Mucosa of rectum (tissue), 2 donors: ENCODE measurements around the gene FYN.

Source experiments
- H3K27ac ChIP-seq, 2 donors: one replicate each; pipeline ENCODE4 v1.7.0; 2013; ENCODE audit warnings: inconsistent platforms in 2 of 2, low read depth in 2 of 2, low read length in 2 of 2
- H3K27me3 ChIP-seq, 2 donors: one replicate each; pipeline ENCODE4 v1.7.0; 2013; ENCODE audit warnings: low read length in 2 of 2; ENCODE audit not compliant: control insufficient read depth in 2 of 2, insufficient read depth in 2 of 2
- H3K36me3 ChIP-seq, 2 donors: one replicate each; pipeline ENCODE4 v1.7.0; 2013; ENCODE audit warnings: low read length in 2 of 2; ENCODE audit not compliant: control insufficient read depth in 2 of 2, insufficient read depth in 2 of 2
- H3K4me1 ChIP-seq, 2 donors: one replicate each; pipeline ENCODE4 v1.7.0; 2013; ENCODE audit warnings: low read length in 2 of 2, mild to moderate bottlenecking in 1 of 2; ENCODE audit not compliant: control insufficient read depth in 2 of 2, insufficient read depth in 2 of 2
- H3K4me3 ChIP-seq, 2 donors: one replicate each; pipeline ENCODE4 v1.7.0; 2013; ENCODE audit warnings: low read length in 2 of 2
- H3K9ac ChIP-seq, 2 donors: one replicate each; pipeline ENCODE4 v1.7.0; 2013; ENCODE audit warnings: low read length in 2 of 2, low read depth in 1 of 2, mild to moderate bottlenecking in 1 of 2
- H3K9me3 ChIP-seq, 2 donors: one replicate each; pipeline ENCODE4 v1.7.0; 2013; ENCODE audit warnings: low read length in 2 of 2; ENCODE audit not compliant: control insufficient read depth in 2 of 2
- donor health status: healthy.
- donor health status: Normal muscosa, but diverticular disease.

Gene FYN

GRCh38 chr6:111713811-111714210 lies 159.4 kb downstream of the FYN start:
- H3K4me3 ChIP-seq, result no peak overlapping the region
- H3K36me3 ChIP-seq, result no peaks in the 10 kb centered on the region
- H3K4me1 ChIP-seq, result peaks cover 11% of the 10 kb centered on the region in 2 donors
- H3K9me3 ChIP-seq, result no peaks in the 10 kb centered on the region
- no peak overlapping the region for H3K9ac ChIP-seq
- no peak overlapping the region for H3K27ac ChIP-seq
- H3K27me3 ChIP-seq, result no peaks in the 10 kb centered on the region

GRCh38 chr6:111713236-111713635 lies 160.0 kb downstream of the FYN start:
- Histone ChIP-seq H3K4me3 (no peak overlapping the region), H3K4me1 (peaks cover 11 to 12% of the 10 kb centered on the region in 2 donors), H3K27me3 (no peaks in the 10 kb centered on the region), H3K36me3 (no peaks in the 10 kb centered on the region), H3K9me3 (no peaks in the 10 kb centered on the region), H3K27ac (no peak overlapping the region), H3K9ac (no peak overlapping the region)

DNA sequence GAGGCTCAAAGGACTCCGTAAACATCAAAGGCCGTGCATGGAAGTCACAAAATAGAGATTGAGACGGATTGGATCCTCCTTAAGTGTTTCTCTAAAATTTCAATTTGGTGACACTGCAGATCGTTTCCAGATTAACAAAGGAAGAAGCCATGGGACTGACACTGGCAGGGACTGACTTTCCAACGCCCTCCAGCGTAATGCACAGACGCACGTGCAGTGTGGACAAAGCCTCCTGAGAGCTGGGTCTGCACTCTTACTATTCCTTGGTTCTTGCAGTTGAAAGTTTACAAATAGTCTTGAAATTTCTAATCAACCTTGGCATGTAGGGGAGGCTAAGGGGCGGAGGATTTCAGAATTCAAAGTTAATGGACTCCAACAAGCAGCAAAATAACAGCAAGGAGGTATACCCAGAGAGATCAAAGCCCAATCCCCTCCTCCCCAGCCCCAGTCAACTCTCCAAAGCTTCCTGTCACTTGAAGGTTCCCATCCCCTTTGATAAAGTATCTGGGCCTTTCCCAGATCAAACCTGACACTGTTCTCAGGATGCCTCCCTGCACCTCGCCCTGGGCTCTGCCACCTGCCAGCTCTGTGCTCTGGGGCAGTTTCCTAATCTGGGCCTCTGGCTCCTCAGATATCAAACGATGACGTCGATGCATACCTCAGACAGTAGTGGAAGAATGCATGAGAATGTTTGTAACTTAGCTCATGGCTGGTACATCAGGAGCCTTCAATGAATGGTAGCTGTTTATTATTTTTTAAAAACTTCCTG lies 161.1 kb downstream of the FYN start:
- Histone ChIP-seq H3K9ac (no peak overlapping the region), H3K27ac (peak overlapping the region in 1 of 2 donors; percentile 3)

GRCh38 chr6:111711476-111711875 lies 161.8 kb downstream of the FYN start:
- Histone ChIP-seq H3K9me3 (no peaks in the 10 kb centered on the region), H3K36me3 (no peaks in the 10 kb centered on the region), H3K9ac (no peak overlapping the region), H3K27ac (peak overlapping the region in 1 of 2 donors; percentile 3), H3K4me3 (no peak overlapping the region), H3K27me3 (no peaks in the 10 kb centered on the region), H3K4me1 (peaks cover 17 to 26% of the 10 kb centered on the region in 2 donors)

More for the DNA sequence above, 161.1 kb downstream of the FYN start:
- Histone ChIP-seq H3K9me3 (no peaks in the 10 kb centered on the region), H3K4me1 (peaks cover 13 to 21% of the 10 kb centered on the region in 2 donors), H3K27me3 (no peaks in the 10 kb centered on the region), H3K4me3 (no peak overlapping the region), H3K36me3 (no peaks in the 10 kb centered on the region)

DNA sequence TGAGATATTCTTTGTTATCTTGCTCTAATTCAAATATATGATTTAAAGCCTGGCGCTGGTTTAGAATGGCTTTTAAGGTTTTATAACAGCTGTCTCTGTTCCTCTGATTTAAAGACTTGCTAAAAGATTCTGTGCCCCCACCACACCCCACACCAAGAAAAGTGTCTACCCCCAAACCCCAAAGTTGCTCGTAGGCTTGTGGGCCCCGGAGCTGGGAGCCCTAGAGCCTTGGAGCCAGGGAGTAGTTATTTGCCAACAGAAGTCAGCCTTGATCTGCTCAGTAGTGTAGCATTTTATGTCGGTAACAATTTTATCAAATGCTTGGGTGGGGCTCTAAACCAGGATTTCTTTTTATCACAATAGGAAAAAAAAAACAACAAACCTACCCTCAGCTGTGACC lies 162.3 kb downstream of the FYN start:
- Histone ChIP-seq H3K9me3 (no peaks in the 10 kb centered on the region), H3K4me3 (no peak overlapping the region), H3K4me1 (peaks cover 17 to 26% of the 10 kb centered on the region in 2 donors), H3K9ac (no peak overlapping the region), H3K27ac (no peak overlapping the region), H3K36me3 (no peaks in the 10 kb centered on the region), H3K27me3 (no peaks in the 10 kb centered on the region)

- H3K4me3 ChIP-seq, result peak overlapping the region; percentile 34
Observed at GRCh38 chr6:111710439-111710838, 162.8 kb downstream of the FYN start.

DNA sequence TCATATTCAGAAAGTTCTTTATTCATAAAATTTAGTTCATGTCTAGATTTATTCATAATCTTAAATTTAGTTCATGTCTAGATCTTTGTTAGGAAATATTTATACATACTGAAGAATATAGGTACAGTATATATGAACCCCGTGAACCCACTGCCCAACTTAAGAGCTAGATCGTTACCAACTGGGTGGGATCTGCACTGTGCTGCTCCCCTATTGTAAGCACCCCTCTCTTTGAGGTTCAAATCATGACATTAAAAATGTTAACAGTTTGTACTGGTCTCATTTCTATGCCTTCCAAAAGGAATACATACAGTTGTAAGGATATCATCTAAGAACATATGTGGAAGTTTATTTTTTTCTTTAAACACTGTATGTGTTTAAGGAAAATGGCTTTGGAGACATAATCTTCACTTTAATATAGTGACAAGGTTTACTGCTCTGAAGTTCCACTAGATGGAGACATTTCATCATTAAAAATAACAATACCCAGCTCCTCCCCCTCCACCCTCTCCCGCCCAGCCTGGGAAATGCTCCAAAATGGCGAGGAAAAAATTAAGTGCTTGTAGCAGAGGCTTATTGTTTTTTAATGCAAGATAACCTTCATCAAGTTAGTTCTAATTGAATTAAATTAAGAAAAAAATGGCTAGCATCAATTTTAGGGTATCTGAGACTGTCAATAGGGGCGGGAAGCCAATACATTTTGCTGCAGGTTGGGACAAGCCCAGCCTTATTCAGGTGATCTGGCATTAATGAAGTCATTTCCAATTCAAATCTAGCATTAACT lies 163.4 kb downstream of the FYN start:
- no peak overlapping the region for H3K27ac ChIP-seq
- peak overlapping the region; percentile 34 for H3K4me3 ChIP-seq
- H3K9ac ChIP-seq, result no peak overlapping the region
- no peaks in the 10 kb centered on the region for H3K36me3 ChIP-seq
- H3K4me1 ChIP-seq, result peaks cover 17 to 26% of the 10 kb centered on the region in 2 donors
- H3K27me3 ChIP-seq, result no peaks in the 10 kb centered on the region
- H3K9me3 ChIP-seq, result no peaks in the 10 kb centered on the region

More at GRCh38 chr6:111710439-111710838, 162.8 kb downstream of the FYN start:
- no peaks in the 10 kb centered on the region for H3K36me3 ChIP-seq
- H3K9me3 ChIP-seq, result no peaks in the 10 kb centered on the region
- peaks cover 17 to 26% of the 10 kb centered on the region in 2 donors for H3K4me1 ChIP-seq
- no peaks in the 10 kb centered on the region for H3K27me3 ChIP-seq
- no peak overlapping the region for H3K27ac ChIP-seq
- no peak overlapping the region for H3K9ac ChIP-seq

DNA sequence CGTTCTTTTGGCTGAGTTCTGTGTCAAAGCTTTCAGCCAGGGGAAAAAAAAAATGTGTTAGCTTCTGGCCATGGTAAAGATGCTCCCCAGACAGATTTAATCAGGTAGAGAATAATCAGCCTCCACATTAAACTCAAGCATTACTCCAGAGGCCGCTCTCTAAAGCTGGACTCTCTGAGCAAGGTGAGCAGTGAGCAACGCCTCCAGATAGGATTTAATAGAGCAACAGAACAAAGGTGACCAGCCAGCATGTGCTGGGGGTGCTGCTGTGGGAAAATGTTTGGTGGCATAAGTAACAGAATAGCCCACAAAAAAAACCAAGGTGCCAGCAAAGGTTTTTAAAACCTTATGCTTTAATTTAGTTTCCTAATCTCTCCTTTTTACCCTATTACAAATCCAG lies 164.1 kb downstream of the FYN start:
- Histone ChIP-seq H3K36me3 (no peaks in the 10 kb centered on the region), H3K4me1 (peaks cover 17 to 26% of the 10 kb centered on the region in 2 donors)

DNA sequence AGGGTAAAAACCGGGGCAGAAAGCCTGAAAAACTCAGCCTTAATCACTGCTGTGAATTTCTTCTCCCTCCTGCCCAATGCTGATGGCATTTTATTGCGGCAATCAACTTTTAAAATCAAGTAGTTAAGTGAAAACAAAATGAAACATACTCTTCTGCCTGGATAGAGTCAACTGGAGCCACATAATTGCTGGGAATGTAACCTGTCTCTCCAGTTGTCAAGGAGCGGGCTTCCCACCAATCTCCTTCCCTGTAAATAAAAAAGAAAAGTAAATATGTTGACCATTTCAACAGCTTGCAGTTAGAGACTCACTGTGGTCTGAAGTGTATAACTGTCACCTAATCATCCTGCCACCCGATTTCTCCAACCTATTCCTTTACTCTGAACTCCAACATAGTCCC lies 165.5 kb downstream of the FYN start:
- H3K4me1 ChIP-seq, result peaks cover 17 to 26% of the 10 kb centered on the region in 2 donors
- H3K9me3 ChIP-seq, result no peaks in the 10 kb centered on the region
- no peak overlapping the region for H3K9ac ChIP-seq
- H3K27me3 ChIP-seq, result no peaks in the 10 kb centered on the region
- H3K36me3 ChIP-seq, result peaks cover 3 to 6% of the 10 kb centered on the region in 2 donors
- no peak overlapping the region for H3K4me3 ChIP-seq
- H3K27ac ChIP-seq, result no peak overlapping the region

More for the DNA sequence above, 164.1 kb downstream of the FYN start:
- no peak overlapping the region for H3K9ac ChIP-seq
- H3K27me3 ChIP-seq, result no peaks in the 10 kb centered on the region
- H3K9me3 ChIP-seq, result no peaks in the 10 kb centered on the region
- no peak overlapping the region for H3K27ac ChIP-seq
- no peak overlapping the region for H3K4me3 ChIP-seq

DNA sequence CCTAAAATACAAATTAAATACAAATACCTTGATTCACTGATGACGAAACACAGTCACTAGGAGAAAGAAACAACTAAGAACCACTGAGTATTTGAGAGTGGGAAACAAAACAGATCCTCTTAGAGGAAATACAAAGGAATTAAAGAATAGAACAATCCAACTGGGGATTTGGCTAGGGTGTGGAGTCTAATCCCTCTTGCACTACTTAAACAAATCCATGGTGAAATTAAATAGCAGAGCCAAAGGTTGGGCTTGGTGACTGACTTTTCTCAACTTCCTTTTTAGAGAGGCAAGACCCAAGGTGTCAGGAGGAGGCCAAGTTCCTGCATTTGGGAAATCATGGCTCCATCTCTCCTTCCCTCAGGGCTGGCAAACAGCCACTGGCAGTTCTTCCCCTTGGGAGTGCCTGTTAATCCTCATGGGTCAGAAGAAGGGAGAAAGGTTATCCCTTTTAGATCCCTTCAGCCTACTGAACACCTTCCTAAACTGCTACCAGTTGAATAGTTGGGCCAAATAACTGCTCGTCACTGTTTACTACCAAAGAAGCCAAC lies 166.3 kb downstream of the FYN start:
- H3K4me1 ChIP-seq, result peaks cover 17 to 26% of the 10 kb centered on the region in 2 donors
- peaks cover 5 to 6% of the 10 kb centered on the region in 2 donors for H3K36me3 ChIP-seq
- no peaks in the 10 kb centered on the region for H3K9me3 ChIP-seq
- H3K9ac ChIP-seq, result no peak overlapping the region
- no peak overlapping the region for H3K27ac ChIP-seq
- H3K27me3 ChIP-seq, result no peaks in the 10 kb centered on the region
- no peak overlapping the region for H3K4me3 ChIP-seq
